GM12872 (cell line): ENCODE measurements around the gene RANBP1.

Experiments used
- TF ChIP-seq, protein P1 (sequence below): IDR thresholded peaks from 3 replicates; pipeline ENCODE4 v1.5.1; 2011; ENCODE audit warnings: low read depth, mild to moderate bottlenecking, low read length, moderate library complexity; ENCODE audit not compliant: insufficient read depth

RANBP1 gene

DNA sequence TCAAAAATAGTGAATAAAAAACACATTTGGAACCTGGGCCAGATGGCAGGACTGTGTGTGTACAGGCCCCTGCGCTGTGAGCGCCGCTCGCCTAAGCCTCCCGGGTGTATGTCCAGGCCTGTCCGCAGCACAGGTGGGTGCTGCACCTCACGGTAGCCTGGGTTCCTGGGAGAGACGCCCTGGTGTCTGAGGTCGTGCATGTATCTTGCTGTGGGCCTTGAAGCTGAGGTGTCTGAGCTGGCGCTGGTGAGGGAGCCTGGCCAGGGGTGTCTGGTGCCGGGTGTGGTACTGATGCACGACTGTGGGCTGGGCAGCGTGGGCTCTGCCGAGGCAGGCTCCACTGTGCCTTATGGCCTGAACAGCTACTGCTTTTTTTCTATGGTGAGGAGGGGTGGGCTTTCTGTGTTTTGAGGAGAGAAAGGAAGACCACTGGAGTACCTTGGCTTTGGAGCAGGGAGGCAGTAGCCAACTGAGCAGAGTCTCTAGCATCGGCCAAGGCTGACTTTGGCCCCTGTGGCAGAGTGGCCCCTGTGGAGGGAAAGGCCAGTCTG, 11.5 kb downstream of the RANBP1 start:
- TF ChIP-seq, protein P1, sequence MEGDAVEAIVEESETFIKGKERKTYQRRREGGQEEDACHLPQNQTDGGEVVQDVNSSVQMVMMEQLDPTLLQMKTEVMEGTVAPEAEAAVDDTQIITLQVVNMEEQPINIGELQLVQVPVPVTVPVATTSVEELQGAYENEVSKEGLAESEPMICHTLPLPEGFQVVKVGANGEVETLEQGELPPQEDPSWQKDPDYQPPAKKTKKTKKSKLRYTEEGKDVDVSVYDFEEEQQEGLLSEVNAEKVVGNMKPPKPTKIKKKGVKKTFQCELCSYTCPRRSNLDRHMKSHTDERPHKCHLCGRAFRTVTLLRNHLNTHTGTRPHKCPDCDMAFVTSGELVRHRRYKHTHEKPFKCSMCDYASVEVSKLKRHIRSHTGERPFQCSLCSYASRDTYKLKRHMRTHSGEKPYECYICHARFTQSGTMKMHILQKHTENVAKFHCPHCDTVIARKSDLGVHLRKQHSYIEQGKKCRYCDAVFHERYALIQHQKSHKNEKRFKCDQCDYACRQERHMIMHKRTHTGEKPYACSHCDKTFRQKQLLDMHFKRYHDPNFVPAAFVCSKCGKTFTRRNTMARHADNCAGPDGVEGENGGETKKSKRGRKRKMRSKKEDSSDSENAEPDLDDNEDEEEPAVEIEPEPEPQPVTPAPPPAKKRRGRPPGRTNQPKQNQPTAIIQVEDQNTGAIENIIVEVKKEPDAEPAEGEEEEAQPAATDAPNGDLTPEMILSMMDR: no peak

DNA sequence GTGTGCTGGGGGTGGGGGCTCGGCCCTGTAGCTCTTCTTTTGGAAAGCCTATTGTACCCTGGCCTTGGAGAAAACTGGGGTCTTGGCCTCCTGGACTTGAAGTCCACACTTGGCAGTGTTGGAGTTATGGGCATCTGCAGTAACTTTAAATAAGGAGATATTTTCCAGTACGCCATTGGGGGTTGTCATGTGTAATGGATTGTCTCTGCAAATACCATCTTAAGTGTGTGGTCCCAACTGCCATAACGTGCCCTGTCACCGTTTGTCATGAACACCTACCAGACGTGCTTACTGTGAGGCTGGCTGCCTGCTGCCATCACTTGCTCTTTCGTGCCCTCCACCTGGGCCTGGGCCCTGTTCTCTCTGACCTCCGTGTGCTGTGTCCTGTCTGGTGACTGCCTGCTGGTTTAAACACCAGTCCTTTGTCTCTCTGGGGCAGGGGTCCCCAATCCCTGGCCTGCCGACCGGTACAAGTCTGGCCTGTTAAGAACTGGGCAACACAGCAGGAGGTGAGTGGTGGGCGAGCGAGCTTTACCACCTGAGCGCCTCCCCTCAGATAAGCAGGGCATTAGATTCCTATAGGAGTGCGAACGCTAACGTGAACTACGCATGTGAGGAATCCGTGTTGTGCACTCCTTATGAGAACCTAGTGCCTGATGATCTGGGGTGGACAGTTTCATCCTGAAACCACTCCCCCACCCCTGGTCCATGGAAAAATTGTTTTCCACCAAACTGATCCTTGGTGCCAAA, 12.1 kb downstream of the RANBP1 start:
- TF ChIP-seq, protein P1: no peak

DNA sequence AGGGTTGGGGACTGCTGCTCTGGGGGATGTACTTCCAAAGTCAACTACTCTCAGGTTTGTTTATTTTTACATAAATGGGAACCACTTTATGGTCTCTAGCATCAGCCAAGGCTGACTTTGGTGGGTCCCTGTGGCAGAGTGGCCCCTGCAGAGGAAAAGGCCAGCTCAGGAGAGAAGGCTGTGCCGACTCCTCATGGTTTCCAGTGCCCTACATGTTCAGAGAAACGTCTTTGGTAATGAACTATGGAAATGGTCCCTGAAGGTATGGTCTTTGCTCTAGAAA, 12.7 kb downstream of the RANBP1 start:
- TF ChIP-seq, protein P1: no peak

DNA sequence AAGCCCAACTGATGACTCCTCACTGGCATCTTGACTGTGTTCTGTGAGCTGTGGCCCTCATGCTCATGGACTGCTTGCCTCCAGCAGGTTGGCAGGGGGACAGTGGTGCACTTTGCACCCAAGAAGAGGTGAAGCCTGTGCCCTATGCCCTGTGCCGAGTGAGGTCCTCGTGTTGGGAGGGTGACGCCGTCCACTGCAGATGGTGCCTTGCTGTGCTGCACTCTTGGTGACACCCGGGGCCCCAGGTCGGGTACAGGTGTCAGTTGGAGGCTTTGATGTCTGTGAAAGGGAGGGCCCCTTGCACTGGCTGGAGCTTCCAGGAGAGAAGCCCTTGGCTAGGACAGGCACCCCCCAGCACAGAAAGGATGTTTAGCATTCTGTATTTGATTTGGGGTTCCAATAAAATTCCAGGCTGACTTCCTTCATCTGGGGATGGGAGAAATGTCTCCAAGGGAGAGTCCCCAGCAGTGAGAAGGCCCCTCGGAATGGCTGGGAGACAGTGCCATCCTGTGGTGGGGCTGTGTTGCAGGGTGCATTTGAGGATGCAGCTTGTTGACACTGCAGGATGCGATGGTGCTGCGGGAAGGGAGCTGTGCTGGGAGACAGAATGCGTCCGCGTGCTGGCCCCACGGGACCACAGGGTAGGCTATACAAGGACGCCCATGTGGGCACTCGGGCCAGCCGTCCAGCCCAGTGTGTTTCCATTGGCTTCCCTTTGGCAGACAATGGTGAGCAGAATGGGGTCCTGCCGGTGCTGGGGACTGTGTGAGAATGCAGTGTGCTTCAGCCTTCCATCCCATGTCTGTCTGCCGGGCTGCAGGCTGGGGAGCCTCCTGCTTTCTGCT, 13.2 kb downstream of the RANBP1 start:
- TF ChIP-seq, protein P1: peak; percentile 50; the same call in 2 of the 3 replicates

DNA sequence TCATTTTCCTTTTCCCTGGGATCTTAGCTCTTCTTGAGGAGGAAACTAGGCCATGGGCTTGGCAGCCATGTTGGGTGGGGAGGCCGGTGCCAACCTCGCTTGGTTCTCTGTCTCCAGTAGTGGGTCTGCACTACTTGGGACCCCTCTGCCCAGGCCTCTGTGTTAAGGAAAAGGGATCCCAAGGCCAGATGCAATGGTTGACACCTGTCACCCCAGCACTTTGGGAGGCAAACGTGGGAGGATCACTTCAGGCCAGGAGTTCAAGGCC, 13.8 kb downstream of the RANBP1 start:
- TF ChIP-seq, protein P1: no peak

DNA sequence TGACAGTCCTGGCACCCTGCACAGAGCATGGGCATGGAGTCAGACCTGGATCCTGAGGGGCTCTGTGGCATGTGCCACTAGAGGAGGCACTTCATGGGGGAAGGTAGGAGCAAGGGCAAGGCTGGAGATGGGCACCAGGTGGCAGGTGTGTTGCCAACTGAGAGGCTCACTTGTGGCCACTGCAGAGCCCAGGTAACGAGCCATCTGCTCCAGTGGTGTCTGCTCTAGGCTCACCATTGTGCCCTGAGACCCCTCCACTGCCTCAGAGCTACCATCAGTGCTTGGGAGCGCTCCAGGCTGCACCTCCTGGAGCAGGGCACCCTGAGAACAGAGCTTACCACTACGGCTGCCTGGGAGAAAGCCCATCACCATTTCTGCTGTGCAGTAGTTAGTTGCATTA, 14.4 kb downstream of the RANBP1 start:
- TF ChIP-seq, protein P1: peak; percentile 20; the same call in 1 of the 3 replicates

DNA sequence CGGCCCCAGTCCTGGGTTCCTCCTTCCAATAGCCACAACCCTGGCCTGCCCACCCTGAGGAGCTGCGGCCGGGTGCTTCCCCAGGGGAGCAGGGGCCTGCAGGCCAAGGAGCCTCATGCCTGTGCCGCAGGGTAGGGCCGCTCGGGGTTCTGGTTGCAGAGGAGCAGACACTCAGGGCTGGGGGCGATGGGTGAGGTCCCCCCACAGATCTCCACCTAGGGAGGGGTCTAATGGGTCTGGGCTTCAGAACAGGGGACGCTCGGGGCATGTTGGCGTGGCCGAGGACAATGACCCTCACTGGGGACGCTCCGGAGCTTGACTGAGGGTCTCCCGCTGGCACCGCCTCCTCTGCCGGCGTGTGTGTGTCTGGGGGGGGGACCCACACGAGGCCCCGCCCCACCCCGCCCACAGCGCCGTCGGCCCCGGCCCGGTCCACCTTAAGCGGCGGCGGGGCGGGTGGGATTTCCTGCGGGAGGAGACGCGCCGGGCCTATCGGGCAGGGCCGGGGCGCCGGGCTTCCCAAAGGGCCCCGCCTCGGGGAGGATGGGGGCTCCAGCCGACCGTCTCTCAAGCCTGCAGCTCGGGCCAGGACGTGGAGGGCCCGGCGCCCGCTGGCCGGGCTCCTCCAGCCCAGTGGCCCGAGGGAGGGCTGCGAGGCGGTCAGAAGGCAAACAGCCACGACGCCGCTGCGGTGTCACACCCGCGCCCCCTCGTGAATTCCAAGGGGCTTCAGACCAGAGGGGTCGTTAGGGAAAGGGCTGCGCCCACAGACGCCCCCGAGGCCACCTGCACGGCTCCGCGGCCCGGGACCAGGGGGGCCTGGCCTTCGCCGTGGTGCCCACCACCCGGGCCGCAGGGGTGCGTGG, 15.1 kb downstream of the RANBP1 start:
- TF ChIP-seq, protein P1: no peak
